HepG2 (cell line): ENCODE data around the gene NOX3. TPM values are rescaled to one million over a fixed set of nuclear protein-coding genes. Genes with fewer than 3 reads are reported as not detected.

Experiments
- CEBPG ChIP-seq: IDR thresholded peaks from 2 replicates; pipeline ENCODE4 v1.6.1; 2016
- FLYWCH1 ChIP-seq: sonication (generic); formaldehyde crosslinking; IDR thresholded peaks from 2 replicates; pipeline ENCODE4 v1.8.1; 2023; ENCODE audit warnings: mild to moderate bottlenecking, missing genetic modification reagents
- FOXP1 ChIP-seq, 2 experiments: fragments of 450-650 bp in 1 of 2; IDR thresholded peaks; 2 replicates each; pipeline ENCODE4 v1.6.1; 2017 to 2018; ENCODE audit warnings: antibody characterized with exemption in 1 of 2
- HMGA1 ChIP-seq: sonication (generic); formaldehyde crosslinking; conservative IDR thresholded peaks from 2 replicates; pipeline ENCODE4 v1.4.0; 2020; ENCODE audit warnings: missing genetic modification reagents
- NFIC ChIP-seq: IDR thresholded peaks from 2 replicates; pipeline ENCODE4 v1.6.1; 2012; ENCODE audit warnings: mild to moderate bottlenecking, low read length, inconsistent platforms
- ONECUT2 ChIP-seq: sonication (generic); formaldehyde crosslinking; IDR thresholded peaks from 2 replicates; pipeline ENCODE4 v1.4.0; 2020; ENCODE audit warnings: missing genetic modification reagents
- PAX8 ChIP-seq: sonication (generic); formaldehyde crosslinking; IDR thresholded peaks from 2 replicates; pipeline ENCODE4 v1.8.0; 2022; ENCODE audit warnings: mild to moderate bottlenecking, missing genetic modification reagents, borderline replicate concordance
- SAP130 ChIP-seq: IDR thresholded peaks from 2 replicates; pipeline ENCODE4 v1.6.1; 2016; ENCODE audit warnings: low read depth
- SOX13 ChIP-seq, 3 experiments: fragments of 450-650 bp in 1 of 3; sonication (generic) in 1 of 3; formaldehyde crosslinking in 1 of 3; IDR thresholded peaks in 2 of 3; conservative IDR thresholded peaks in 1 of 3; 2 replicates each; pipeline versions ENCODE4 v1.5.0 to v1.6.1; 2016 to 2020; ENCODE audit warnings: antibody characterized with exemption in 1 of 3, mild to moderate bottlenecking in 1 of 3, missing compliant biosample characterization in 1 of 3, missing genetic modification reagents in 1 of 3, moderate library complexity in 1 of 3
- SOX5 ChIP-seq: IDR thresholded peaks from 2 replicates; pipeline ENCODE4 v1.6.1; 2016; ENCODE audit warnings: borderline replicate concordance
- TAF1 ChIP-seq: sonication (generic); formaldehyde crosslinking; IDR thresholded peaks from 2 replicates; pipeline ENCODE4 v1.4.0; 2020; ENCODE audit warnings: missing genetic modification reagents
- ZNF20 ChIP-seq: sonication (generic); formaldehyde crosslinking; IDR thresholded peaks from 2 replicates; pipeline ENCODE4 v1.4.0; 2020; ENCODE audit warnings: mild to moderate bottlenecking, moderate library complexity, missing genetic modification reagents
- ZNF3 ChIP-seq: IDR thresholded peaks from 2 replicates; pipeline ENCODE4 v1.7.0; 2017; ENCODE audit warnings: inconsistent platforms
- ZNF317 ChIP-seq: sonication (generic); formaldehyde crosslinking; IDR thresholded peaks from 2 replicates; pipeline ENCODE4 v1.5.0; 2020; ENCODE audit warnings: mild to moderate bottlenecking, missing genetic modification reagents
- ZNF333 ChIP-seq: sonication (generic); formaldehyde crosslinking; IDR thresholded peaks from 2 replicates; pipeline ENCODE4 v1.4.0; 2020; ENCODE audit warnings: mild to moderate bottlenecking, missing genetic modification reagents, borderline replicate concordance
- ZNF430 ChIP-seq: sonication (generic); formaldehyde crosslinking; IDR thresholded peaks from 2 replicates; pipeline ENCODE4 v1.9.0; 2021; ENCODE audit warnings: mild to moderate bottlenecking, missing genetic modification reagents
- ZNF432 ChIP-seq: sonication (generic); formaldehyde crosslinking; IDR thresholded peaks from 2 replicates; pipeline ENCODE4 v1.5.0; 2020; ENCODE audit warnings: missing genetic modification reagents, mild to moderate bottlenecking, borderline replicate concordance
- ZNF644 ChIP-seq: IDR thresholded peaks from 2 replicates; pipeline ENCODE4 v1.6.1; 2016; ENCODE audit warnings: low read depth
- ZNF737 ChIP-seq: sonication (generic); formaldehyde crosslinking; IDR thresholded peaks from 2 replicates; pipeline ENCODE4 v1.5.0; 2020; ENCODE audit warnings: missing genetic modification reagents, mild to moderate bottlenecking, borderline replicate concordance
- ZNF878 ChIP-seq: sonication (generic); formaldehyde crosslinking; IDR thresholded peaks from 2 replicates; pipeline ENCODE4 v1.8.1; 2023; ENCODE audit warnings: mild to moderate bottlenecking, missing genetic modification reagents, moderate library complexity
- polyA plus RNA-seq, 8 experiments: library from polyadenylated mRNA; depleted of rRNA in 3 of 8; stranded (reverse) in 7 of 8; unstranded in 1 of 8; fragments of >200 nt; fragmentation: Illumina TruSeq in 4 of 8; extraction: Trizol in 4 of 8; gene quantifications; 2 replicates each; pipeline versions ENCODE4 v1.2.1 to v1.2.3, GENCODE V29; 2011 to 2016; ENCODE audit warnings: low read depth in 4 of 8, missing spikeins in 1 of 8, mixed read lengths in 1 of 8; ENCODE audit not compliant: insufficient read depth in 1 of 8
- total RNA-seq, 5 experiments: library from RNA; depleted of rRNA; stranded (reverse); fragments of >200 nt; fragmentation: Illumina TruSeq; extraction: Trizol; gene quantifications; 2 replicates each; pipeline ENCODE4 v1.2.3, GENCODE V29; 2016; ENCODE audit warnings: low read depth in 1 of 5
- TF ChIP-seq, protein P1 (sequence below): IDR thresholded peaks from 2 replicates; pipeline ENCODE4 v1.6.1; 2016; ENCODE audit warnings: mild to moderate bottlenecking
- TF ChIP-seq, protein P2 (sequence below): sonication (generic); formaldehyde crosslinking; IDR thresholded peaks from 2 replicates; pipeline ENCODE4 v1.4.0; 2020; ENCODE audit warnings: mild to moderate bottlenecking, low read depth, missing genetic modification reagents
- TF ChIP-seq, protein P3 (sequence below): sonication (generic); formaldehyde crosslinking; IDR thresholded peaks from 2 replicates; pipeline ENCODE4 v1.5.0; 2020; ENCODE audit warnings: missing genetic modification reagents
- TF ChIP-seq, protein P4 (sequence below): sonication (generic); formaldehyde crosslinking; IDR thresholded peaks from 2 replicates; pipeline ENCODE4 v1.4.0; 2020; ENCODE audit warnings: missing genetic modification reagents; ENCODE audit errors: not compliant biosample characterization
- TF ChIP-seq, protein P5 (sequence below): sonication (generic); formaldehyde crosslinking; IDR thresholded peaks from 2 replicates; pipeline ENCODE4 v1.9.0; 2021; ENCODE audit warnings: missing genetic modification reagents, mild to moderate bottlenecking, borderline replicate concordance

Gene NOX3
- total and polyA plus RNA-seq, 2 of the 13 experiments (the other 11 are each of a cell fraction or from before 2014, with no cell fraction given) = 0.09 to 0.18 TPM

DNA sequence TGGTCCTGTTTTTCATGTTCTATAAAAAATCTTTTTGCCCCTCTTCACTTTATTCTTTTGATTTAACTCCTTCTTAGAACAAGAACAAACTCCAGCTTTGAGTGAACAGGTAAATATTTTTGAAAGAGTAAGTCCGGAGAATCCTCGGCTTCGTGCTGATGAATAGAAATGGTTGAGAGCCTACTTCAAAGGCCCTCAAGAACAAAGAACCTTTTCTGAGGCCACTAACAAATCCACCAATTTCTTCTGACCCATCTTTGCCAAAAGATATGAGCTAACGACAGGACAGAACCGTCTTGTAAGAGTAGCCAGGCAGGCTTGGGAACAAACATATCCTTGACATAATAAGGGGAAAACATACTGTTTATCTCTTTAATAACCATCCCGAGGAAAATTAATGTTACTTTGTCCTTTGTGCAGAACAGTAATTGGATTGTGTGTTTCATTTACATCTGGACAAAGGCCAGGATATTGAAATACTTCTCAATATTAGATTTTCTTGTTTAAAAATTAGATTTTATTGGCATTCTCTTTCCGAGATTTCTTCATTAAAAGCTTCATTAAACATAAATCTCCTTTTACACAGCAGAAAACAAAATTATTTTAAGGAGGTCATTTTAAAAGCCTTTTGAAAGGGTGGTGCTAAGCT is 52.9 kb downstream of the NOX3 start (continued):
- TF ChIP-seq, protein P1, sequence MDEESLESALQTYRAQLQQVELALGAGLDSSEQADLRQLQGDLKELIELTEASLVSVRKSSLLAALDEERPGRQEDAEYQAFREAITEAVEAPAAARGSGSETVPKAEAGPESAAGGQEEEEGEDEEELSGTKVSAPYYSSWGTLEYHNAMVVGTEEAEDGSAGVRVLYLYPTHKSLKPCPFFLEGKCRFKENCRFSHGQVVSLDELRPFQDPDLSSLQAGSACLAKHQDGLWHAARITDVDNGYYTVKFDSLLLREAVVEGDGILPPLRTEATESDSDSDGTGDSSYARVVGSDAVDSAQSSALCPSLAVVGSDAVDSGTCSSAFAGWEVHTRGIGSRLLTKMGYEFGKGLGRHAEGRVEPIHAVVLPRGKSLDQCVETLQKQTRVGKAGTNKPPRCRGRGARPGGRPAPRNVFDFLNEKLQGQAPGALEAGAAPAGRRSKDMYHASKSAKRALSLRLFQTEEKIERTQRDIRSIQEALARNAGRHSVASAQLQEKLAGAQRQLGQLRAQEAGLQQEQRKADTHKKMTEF (CRISPR knock-in tag) = 0 out of 2 replicates have a peak, but pooled peaks have one; percentile 41
- TF ChIP-seq ZNF430 (no peak), ZNF3 (no peak), PAX8 (CRISPR knock-in tag) (no peak), TAF1 (CRISPR knock-in tag) (no peak), SAP130 (CRISPR knock-in tag) (0 out of 2 replicates have a peak, but pooled peaks have one; percentile 26), ZNF432 (no peak), FLYWCH1 (CRISPR knock-in tag) (no peak), CEBPG (peak; percentile 29; the same call in 1 of the 2 replicates), ZNF737 (CRISPR knock-in tag) (no peak), ZNF878 (CRISPR knock-in tag) (no peak; the same call in 1 of the 2 replicates), ONECUT2 (CRISPR knock-in tag) (no peak), HMGA1 (CRISPR knock-in tag) (no peak), SOX13 (IDR thresholded peaks at IDR 0.05) (peak; percentile 64; the same call in 1 of the 2 replicates), SOX13 (CRISPR knock-in tag; conservative IDR thresholded peaks at IDR 0.05 in 1 of 2, IDR thresholded peaks at IDR 0.05 in 1 of 2) (peak in 1 of 2 experiments; percentile 86; a peak in 2 of 4 replicates), ZNF20 (no peak), SOX5 (CRISPR knock-in tag) (peak; percentile 75; the same call in 1 of the 2 replicates), ZNF333 (CRISPR knock-in tag) (no peak), ZNF317 (CRISPR knock-in tag) (no peak), NFIC (peak; percentile 83), ZNF644 (peak; percentile 59; the same call in 1 of the 2 replicates), FOXP1 (IDR thresholded peaks at IDR 0.05) (no peak), FOXP1 (CRISPR knock-in tag; IDR thresholded peaks at IDR 0.05) (peak; percentile 46; the same call in 1 of the 2 replicates)
- TF ChIP-seq, protein P2, sequence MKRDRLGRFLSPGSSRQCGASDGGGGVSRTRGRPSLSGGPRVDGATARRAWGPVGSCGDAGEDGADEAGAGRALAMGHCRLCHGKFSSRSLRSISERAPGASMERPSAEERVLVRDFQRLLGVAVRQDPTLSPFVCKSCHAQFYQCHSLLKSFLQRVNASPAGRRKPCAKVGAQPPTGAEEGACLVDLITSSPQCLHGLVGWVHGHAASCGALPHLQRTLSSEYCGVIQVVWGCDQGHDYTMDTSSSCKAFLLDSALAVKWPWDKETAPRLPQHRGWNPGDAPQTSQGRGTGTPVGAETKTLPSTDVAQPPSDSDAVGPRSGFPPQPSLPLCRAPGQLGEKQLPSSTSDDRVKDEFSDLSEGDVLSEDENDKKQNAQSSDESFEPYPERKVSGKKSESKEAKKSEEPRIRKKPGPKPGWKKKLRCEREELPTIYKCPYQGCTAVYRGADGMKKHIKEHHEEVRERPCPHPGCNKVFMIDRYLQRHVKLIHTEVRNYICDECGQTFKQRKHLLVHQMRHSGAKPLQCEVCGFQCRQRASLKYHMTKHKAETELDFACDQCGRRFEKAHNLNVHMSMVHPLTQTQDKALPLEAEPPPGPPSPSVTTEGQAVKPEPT = no peak
- TF ChIP-seq, protein P3, sequence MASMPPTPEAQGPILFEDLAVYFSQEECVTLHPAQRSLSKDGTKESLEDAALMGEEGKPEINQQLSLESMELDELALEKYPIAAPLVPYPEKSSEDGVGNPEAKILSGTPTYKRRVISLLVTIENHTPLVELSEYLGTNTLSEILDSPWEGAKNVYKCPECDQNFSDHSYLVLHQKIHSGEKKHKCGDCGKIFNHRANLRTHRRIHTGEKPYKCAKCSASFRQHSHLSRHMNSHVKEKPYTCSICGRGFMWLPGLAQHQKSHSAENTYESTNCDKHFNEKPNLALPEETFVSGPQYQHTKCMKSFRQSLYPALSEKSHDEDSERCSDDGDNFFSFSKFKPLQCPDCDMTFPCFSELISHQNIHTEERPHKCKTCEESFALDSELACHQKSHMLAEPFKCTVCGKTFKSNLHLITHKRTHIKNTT (CRISPR knock-in tag) = no peak
- TF ChIP-seq, protein P4, sequence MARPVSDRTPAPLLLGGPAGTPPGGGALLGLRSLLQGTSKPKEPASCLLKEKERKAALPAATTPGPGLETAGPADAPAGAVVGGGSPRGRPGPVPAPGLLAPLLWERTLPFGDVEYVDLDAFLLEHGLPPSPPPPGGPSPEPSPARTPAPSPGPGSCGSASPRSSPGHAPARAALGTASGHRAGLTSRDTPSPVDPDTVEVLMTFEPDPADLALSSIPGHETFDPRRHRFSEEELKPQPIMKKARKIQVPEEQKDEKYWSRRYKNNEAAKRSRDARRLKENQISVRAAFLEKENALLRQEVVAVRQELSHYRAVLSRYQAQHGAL (CRISPR knock-in tag) = no peak
- TF ChIP-seq, protein P5, sequence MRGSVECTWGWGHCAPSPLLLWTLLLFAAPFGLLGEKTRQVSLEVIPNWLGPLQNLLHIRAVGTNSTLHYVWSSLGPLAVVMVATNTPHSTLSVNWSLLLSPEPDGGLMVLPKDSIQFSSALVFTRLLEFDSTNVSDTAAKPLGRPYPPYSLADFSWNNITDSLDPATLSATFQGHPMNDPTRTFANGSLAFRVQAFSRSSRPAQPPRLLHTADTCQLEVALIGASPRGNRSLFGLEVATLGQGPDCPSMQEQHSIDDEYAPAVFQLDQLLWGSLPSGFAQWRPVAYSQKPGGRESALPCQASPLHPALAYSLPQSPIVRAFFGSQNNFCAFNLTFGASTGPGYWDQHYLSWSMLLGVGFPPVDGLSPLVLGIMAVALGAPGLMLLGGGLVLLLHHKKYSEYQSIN (CRISPR knock-in tag) = no peak
